Epithelial cell of esophagus (primary cell): ENCODE data around the gene ERG.
A peak's percentile ranks its signal among the peaks of the same experiment; 100 is the strongest.

ENCODE experiments used
- DNase-seq: peaks from one replicate; pipeline ENCODE4 v3.0.0; 2010; ENCODE audit warnings: low read depth
- H3K4me3 ChIP-seq: 2 replicates; pipeline ENCODE4 v1.5.1; 2011; ENCODE audit warnings: mild to moderate bottlenecking, low read length, control low read depth
- TF ChIP-seq, protein P1 (sequence below): IDR thresholded peaks from 2 replicates; pipeline ENCODE4 v1.5.1; 2011; ENCODE audit warnings: low read depth, mild to moderate bottlenecking, low read length, control low read depth, inconsistent platforms; ENCODE audit not compliant: insufficient read depth; ENCODE audit errors: missing control alignments

Gene ERG

DNA sequence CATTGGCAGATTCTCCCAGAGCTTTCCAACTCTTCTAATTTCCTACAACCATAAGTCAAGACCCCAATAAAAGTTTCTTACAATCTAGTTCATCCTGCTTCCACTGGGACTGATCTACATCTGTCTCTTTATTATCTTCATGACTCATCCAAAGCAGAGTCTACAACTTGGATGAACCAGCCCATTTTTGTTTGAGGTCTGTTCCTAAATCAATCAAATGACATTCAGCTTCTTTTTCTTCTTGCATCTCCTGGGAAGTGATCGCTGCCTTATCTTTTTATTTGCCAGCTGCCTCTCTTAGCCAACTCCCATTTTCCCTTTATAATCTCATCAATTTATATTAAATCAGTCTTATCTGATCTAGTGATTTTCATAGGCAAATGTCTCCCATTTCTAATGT lies 105.6 kb downstream of the ERG start:
- TF ChIP-seq, protein P1, sequence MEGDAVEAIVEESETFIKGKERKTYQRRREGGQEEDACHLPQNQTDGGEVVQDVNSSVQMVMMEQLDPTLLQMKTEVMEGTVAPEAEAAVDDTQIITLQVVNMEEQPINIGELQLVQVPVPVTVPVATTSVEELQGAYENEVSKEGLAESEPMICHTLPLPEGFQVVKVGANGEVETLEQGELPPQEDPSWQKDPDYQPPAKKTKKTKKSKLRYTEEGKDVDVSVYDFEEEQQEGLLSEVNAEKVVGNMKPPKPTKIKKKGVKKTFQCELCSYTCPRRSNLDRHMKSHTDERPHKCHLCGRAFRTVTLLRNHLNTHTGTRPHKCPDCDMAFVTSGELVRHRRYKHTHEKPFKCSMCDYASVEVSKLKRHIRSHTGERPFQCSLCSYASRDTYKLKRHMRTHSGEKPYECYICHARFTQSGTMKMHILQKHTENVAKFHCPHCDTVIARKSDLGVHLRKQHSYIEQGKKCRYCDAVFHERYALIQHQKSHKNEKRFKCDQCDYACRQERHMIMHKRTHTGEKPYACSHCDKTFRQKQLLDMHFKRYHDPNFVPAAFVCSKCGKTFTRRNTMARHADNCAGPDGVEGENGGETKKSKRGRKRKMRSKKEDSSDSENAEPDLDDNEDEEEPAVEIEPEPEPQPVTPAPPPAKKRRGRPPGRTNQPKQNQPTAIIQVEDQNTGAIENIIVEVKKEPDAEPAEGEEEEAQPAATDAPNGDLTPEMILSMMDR, result no peak
- no peak for DNase-seq
- H3K4me3 ChIP-seq, result no peak overlapping the region

DNA sequence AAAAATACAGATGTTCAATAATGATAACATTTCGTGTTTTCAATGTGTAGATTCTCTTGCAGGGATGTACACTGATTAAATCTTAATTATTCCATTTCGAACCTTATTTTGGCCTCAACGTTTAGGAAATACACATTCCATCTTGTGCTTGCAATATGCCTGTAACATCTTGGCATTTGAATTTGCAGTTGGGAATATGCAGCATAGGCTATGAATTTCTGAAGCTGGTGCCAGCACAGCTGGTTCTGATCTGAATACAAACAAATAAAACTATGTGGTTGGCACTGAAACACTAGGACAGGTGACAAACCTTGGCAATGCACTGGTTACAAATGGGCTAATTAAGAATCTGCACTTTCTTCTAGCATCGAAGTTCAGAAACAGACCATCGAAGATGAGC lies 108.4 kb downstream of the ERG start:
- DNase-seq, result no peak

DNA sequence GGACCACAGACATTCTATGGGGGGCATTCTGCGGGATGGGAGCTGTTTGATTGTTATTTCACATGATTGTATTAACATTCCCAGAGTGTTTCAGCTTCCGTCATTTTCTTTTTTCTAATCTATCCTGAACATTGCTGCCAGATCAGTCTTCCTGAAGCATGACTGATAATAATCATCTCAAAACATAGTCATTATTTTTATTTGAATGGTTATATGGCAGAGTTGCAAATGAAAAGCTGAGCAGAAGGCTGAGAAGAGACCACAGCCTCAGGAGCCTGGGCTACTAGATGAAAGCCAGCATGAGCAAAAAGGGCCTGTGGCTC lies 109.0 kb downstream of the ERG start:
- no peak for DNase-seq

More for the DNA sequence above, 108.4 kb downstream of the ERG start:
- TF ChIP-seq, protein P1, result no peak
- H3K4me3 ChIP-seq, result no peak overlapping the region

DNA sequence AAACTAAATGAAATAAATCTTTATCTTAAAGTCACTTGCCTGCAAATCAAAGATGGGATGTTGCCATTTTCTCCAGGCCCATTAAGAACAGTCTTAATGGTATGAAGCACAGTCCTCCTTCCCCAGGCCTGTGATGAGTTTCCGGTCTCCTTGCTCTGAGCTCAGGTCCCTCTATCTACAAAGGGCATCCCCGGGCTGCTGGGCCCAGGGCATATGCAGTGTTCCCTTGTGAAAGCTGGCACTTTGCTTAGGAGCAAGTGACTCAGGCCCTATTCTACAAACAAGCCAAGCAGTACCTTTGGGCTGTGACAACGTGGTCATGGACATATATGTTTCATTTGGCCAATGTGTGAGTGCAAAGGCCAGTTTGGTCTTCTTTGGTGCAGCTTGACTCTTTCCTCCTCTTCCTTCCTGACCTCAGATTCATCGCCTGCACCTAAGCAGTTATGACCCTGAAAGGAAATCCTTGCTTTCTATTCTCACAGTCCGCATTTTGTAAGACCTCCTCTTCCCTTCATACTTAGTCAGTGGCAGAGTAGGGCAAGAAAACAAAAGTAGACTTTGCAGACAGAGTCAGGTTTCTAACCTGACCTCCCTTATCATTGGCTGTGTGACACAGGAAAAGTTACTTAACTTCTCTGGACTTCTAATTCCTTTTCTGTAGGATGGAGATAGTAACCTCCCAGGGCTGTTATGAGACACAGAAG lies 109.5 kb downstream of the ERG start:
- no peak for DNase-seq

More for the DNA sequence above, 109.0 kb downstream of the ERG start:
- TF ChIP-seq, protein P1, result no peak
- no peak overlapping the region for H3K4me3 ChIP-seq

DNA sequence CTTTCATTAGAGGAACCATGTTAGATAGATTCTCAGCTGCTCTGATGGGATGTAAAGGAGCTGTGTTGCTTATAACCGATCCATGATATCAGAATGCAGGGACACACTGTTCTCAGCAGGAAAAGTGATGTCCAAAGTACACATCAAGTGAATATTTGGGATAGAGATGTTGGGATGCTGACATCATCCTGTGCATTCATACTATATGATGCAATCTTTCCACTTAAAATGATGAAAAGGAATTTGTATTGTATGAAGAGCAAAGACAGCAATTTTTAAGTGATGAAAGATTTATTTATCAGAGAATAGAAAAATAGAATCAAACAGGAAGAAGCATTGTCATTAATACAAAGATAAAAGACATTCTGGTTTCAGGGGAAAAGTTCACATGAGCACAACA lies 110.1 kb downstream of the ERG start:
- DNase-seq, result no peak
- H3K4me3 ChIP-seq, result no peak overlapping the region

More for the DNA sequence above, 109.5 kb downstream of the ERG start:
- H3K4me3 ChIP-seq, result no peak overlapping the region
- TF ChIP-seq, protein P1, result no peak

DNA sequence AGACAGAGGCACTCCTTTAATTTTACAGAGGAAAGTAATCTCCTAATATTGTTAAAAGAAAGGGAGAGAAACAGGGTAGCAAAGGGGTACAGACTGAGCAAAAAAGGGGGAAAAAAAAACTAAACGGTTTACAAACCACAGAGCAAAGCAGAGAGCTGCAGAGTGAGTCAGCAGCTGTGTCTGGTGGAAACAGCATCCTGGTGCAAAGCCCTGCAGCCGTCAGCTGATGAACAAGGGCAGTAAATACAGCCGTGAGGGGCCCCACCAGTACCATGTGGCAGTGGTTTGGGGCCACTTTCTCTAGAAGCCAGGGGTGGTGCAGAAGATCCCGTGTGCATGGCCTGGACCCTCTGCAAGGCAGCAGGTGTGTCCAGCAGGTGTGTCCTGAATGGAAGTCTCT lies 111.3 kb downstream of the ERG start:
- H3K4me3 ChIP-seq, result no peak overlapping the region
- DNase-seq, result peak; percentile 24
- TF ChIP-seq, protein P1, result no peak

More for the DNA sequence above, 110.1 kb downstream of the ERG start:
- TF ChIP-seq, protein P1, result no peak
